HEK293 (cell line): ENCODE results near the gene KIF18B.

Source experiments
- CTCF ChIP-seq: fragments of 450-650 bp; formaldehyde crosslinking; IDR thresholded peaks from 2 replicates; pipeline ENCODE4 v1.5.1; 2016; ENCODE audit warnings: missing biosample characterization, missing genetic modification characterization
- ZNF155 ChIP-seq: fragments of 450-650 bp; formaldehyde crosslinking; IDR thresholded peaks from 2 replicates; pipeline ENCODE4 v1.5.1; 2016; ENCODE audit warnings: missing biosample characterization, missing genetic modification characterization

DNA sequence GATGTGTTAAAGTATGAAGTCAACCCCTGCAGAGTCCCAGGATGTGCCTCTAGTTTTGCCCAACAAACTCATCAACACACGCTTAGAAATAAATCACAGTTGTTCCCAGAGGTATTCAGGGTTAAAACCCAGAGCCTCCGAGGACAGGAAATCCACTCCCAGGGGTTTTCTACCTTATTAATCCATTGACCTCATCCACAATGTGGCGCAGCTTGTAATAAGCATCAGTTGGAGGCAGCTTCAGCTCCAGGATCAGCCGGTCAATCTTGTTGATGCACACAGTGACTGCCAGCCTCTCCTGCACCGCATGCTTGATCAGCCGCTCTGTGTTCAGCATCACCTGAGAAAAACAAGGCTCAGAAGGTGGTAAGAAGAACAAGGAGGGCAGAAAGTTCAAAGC lies 71.8 kb downstream of the KIF18B start:
- no peak for TF ChIP-seq CTCF (tag by site-specific recombination)
- no peak for TF ChIP-seq ZNF155
